ENCODE results near the gene USP21. TPM values are rescaled to one million over a fixed set of nuclear protein-coding genes. Genes with fewer than 3 reads are reported as not detected.

Gene USP21, protein sequence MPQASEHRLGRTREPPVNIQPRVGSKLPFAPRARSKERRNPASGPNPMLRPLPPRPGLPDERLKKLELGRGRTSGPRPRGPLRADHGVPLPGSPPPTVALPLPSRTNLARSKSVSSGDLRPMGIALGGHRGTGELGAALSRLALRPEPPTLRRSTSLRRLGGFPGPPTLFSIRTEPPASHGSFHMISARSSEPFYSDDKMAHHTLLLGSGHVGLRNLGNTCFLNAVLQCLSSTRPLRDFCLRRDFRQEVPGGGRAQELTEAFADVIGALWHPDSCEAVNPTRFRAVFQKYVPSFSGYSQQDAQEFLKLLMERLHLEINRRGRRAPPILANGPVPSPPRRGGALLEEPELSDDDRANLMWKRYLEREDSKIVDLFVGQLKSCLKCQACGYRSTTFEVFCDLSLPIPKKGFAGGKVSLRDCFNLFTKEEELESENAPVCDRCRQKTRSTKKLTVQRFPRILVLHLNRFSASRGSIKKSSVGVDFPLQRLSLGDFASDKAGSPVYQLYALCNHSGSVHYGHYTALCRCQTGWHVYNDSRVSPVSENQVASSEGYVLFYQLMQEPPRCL
- 6.7 and 19.0 TPM in 2 replicates for total RNA-seq (ENCODE audit: low replicate concordance)

DNA sequence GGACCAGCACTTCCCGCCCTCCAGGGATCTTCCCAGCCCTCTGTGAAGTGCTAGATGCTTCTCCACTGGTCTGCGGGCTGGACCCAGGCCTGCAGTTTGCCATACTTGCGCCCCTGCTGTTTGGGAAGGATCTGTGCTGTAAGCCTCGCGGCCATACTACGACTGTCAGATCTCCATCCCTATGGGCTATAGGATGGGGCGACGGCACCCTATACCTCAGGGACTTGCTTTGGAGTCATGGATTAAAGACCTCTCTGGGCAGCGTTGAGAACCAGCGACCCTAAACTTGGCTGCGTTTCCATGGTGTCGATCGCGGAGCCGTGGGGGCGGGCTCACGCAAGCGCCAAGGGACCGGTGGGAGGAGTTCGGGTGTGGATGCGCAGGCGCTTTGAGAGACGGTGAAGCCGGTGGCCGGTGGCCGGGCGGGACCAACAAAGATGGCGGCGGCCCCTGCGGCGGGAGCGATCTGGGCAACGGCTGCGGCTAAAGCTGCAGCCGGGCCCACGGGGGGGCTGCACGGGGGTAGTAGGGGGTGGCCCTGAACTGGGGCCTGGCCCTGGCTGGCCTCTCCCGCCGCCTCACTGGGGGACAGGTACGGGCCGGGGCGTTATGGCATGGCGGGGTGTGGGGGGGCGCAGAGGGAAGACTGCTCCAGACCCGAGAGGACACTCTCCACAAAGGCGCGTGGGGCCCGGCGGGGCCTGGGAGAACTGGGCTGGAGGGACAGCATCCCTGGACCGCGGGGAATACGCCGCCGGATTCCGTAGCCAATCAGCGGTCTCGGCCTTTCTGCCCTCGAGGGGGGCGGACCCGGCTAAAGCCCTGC, at the start of gene USP21:
Gene USP21, plus strand, starts transcription at position 414 of the 826 bp plus-strand sequence. CDS start 1,141 bp downstream, outside the sequence.
- H3K27ac Mint-ChIP-seq: peak within 1 kb of the TSS; percentile 85
- H3K27me3 Mint-ChIP-seq (ENCODE audit: insufficient read depth, low read depth): peaks cover 7% of the 10 kb centered on the region
- Histone ChIP-seq H3K9ac (peak within 1 kb of the TSS; percentile 77), H3K27me3 (no peaks in the 10 kb centered on the region), H3F3A (ENCODE audit: low read depth) (peaks cover 18% of the 10 kb centered on the region), H3K27ac (peak within 1 kb of the TSS; percentile 79), H3K36me3 (no peaks in the 10 kb centered on the region), H3K4me3 (peak within 1 kb of the TSS; percentile 82), H4K20me1 (ENCODE audit: low read depth) (no peaks in the 10 kb centered on the region), H3K4me1 (peaks cover 6% of the 10 kb centered on the region), H2AFZ (replicated peaks) (peak within 1 kb of the TSS; percentile 94), H3K79me2 (ENCODE audit: low read depth) (peaks cover 27% of the 10 kb centered on the region), H3K4me2 (peak within 1 kb of the TSS; percentile 70), H3K9me3 (ENCODE audit: low read depth) (no peaks in the 10 kb centered on the region)
- H3K9me3 Mint-ChIP-seq: no peaks in the 10 kb centered on the region
- H3K36me3 Mint-ChIP-seq: peaks cover 23% of the 10 kb centered on the region
- TF ChIP-seq CTCF (IDR thresholded peaks at IDR 0.05) (peak; percentile 25), EZH2phosphoT487 (IDR thresholded peaks at IDR 0.05) (no peak), EZH2 (IDR thresholded peaks at IDR 0.05) (no peak)
- peak; percentile 97 for DNase-seq (ENCODE audit: low spot score)
- H3K4me3 Mint-ChIP-seq: peak within 1 kb of the TSS; percentile 95
- H3K4me1 Mint-ChIP-seq: peaks cover 36% of the 10 kb centered on the region

GRCh38 chr1:161111117-161111516, 48.2 kb upstream of the USP21 start:
- H3K9me3 Mint-ChIP-seq: no peaks in the 10 kb centered on the region
- H3K4me3 Mint-ChIP-seq: no peak overlapping the region
- H3K4me1 ChIP-seq: no peaks in the 10 kb centered on the region
- H3K36me3 Mint-ChIP-seq: peaks cover 4% of the 10 kb centered on the region
- TF ChIP-seq EZH2 (IDR thresholded peaks at IDR 0.05): no peak
- no peak for TF ChIP-seq CTCF (IDR thresholded peaks at IDR 0.05)
- TF ChIP-seq EZH2phosphoT487 (IDR thresholded peaks at IDR 0.05): no peak
- no peak for DNase-seq (ENCODE audit: low spot score)
- H3K4me1 Mint-ChIP-seq: no peaks in the 10 kb centered on the region
- H3K27ac ChIP-seq: no peak overlapping the region
- no peak overlapping the region for H3K9ac ChIP-seq
- peaks cover 4% of the 10 kb centered on the region for H3K27me3 Mint-ChIP-seq (ENCODE audit: insufficient read depth, low read depth)
- no peaks in the 10 kb centered on the region for H3K9me3 ChIP-seq (ENCODE audit: low read depth)
- H2AFZ ChIP-seq (replicated peaks): no peak overlapping the region
- peaks cover 28% of the 10 kb centered on the region for H4K20me1 ChIP-seq (ENCODE audit: low read depth)
- no peak overlapping the region for H3K4me3 ChIP-seq
- H3F3A ChIP-seq (ENCODE audit: low read depth): no peaks in the 10 kb centered on the region
- no peaks in the 10 kb centered on the region for H3K36me3 ChIP-seq
- no peak overlapping the region for H3K4me2 ChIP-seq
- no peak overlapping the region for H3K27ac Mint-ChIP-seq
- H3K79me2 ChIP-seq (ENCODE audit: low read depth): peaks cover 90% of the 10 kb centered on the region
- H3K27me3 ChIP-seq: no peaks in the 10 kb centered on the region

- H4K20me1 ChIP-seq (ENCODE audit: low read depth): peaks cover 28% of the 10 kb centered on the region
- Mint-ChIP-seq H3K36me3 (peaks cover 6% of the 10 kb centered on the region), H3K27ac (no peak overlapping the region), H3K27me3 (ENCODE audit: insufficient read depth, low read depth) (peaks cover 4% of the 10 kb centered on the region), H3K4me1 (peaks cover 3% of the 10 kb centered on the region), H3K4me3 (no peak overlapping the region), H3K9me3 (no peaks in the 10 kb centered on the region)
- H3K27ac ChIP-seq: no peak overlapping the region
- no peak for TF ChIP-seq EZH2phosphoT487 (IDR thresholded peaks at IDR 0.05)
- TF ChIP-seq CTCF (IDR thresholded peaks at IDR 0.05): no peak
- no peak for TF ChIP-seq EZH2 (IDR thresholded peaks at IDR 0.05)
- H3K4me1 ChIP-seq: no peaks in the 10 kb centered on the region
- H3K4me3 ChIP-seq: no peak overlapping the region
- no peaks in the 10 kb centered on the region for H3K36me3 ChIP-seq
- H3K9me3 ChIP-seq (ENCODE audit: low read depth): no peaks in the 10 kb centered on the region
- no peaks in the 10 kb centered on the region for H3K27me3 ChIP-seq
- H3K79me2 ChIP-seq (ENCODE audit: low read depth): peaks cover 90% of the 10 kb centered on the region
- DNase-seq (ENCODE audit: low spot score): no peak
- no peak overlapping the region for H3K9ac ChIP-seq
- H3K4me2 ChIP-seq: no peak overlapping the region
- no peaks in the 10 kb centered on the region for H3F3A ChIP-seq (ENCODE audit: low read depth)
- no peak overlapping the region for H2AFZ ChIP-seq (replicated peaks)
Measured at GRCh38 chr1:161111527-161111926, 47.8 kb upstream of the USP21 start.
